Fibroblast of skin of right biceps (primary cell): ENCODE data around the gene FOSL2.

Source experiments
- DNase-seq: peaks from one replicate; pipeline ENCODE4 v3.0.0-alpha.2; 2013

FOSL2 gene

DNA sequence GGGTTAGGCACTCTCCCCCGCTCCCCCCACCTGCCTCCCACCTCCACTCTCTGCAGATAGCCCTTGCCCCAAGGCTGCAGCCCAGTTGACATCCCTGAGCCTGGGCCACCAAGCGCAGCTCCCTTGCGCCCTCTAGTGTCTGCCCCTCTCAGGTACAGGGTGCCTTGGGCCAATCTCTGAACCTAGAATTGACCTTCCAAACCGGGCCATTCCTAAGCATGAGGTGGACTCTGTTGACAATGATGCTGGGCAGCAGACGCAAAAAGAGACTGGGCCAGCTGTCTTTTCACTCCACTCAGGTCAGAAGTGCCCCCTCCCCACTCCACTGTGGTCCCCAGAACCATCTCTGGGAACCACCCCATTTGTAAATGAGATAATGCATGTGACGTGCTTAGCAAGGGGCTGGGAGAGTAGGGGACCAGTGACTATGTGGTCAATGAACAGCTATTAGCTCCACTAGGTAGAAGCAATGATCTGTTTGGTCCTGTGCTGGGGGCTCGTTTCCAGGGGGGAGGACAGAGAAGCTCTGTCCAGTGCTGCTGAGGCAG, 60.0 kb downstream of the FOSL2 start:
- DNase-seq, result peak; percentile 40

DNA sequence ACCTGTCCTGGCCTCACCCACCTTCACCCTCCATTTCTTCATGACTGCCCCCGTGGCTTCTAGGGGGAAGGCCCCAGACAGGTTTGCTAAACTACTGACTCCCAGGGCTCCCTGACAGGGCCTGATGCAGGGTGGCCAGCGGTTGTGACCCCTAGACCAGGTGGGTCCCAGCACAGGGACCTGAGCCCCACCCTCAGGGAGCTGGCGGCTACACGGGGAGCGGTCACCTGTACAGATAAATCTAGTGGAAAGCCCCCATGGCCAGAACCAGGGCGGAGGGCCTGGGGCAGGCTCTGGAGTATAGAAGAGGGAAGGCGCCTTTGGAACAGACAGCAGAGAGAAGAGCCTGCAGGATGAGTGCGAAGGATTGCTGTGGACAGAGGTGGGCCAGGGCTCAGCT, 60.7 kb downstream of the FOSL2 start:
- no peak for DNase-seq

DNA sequence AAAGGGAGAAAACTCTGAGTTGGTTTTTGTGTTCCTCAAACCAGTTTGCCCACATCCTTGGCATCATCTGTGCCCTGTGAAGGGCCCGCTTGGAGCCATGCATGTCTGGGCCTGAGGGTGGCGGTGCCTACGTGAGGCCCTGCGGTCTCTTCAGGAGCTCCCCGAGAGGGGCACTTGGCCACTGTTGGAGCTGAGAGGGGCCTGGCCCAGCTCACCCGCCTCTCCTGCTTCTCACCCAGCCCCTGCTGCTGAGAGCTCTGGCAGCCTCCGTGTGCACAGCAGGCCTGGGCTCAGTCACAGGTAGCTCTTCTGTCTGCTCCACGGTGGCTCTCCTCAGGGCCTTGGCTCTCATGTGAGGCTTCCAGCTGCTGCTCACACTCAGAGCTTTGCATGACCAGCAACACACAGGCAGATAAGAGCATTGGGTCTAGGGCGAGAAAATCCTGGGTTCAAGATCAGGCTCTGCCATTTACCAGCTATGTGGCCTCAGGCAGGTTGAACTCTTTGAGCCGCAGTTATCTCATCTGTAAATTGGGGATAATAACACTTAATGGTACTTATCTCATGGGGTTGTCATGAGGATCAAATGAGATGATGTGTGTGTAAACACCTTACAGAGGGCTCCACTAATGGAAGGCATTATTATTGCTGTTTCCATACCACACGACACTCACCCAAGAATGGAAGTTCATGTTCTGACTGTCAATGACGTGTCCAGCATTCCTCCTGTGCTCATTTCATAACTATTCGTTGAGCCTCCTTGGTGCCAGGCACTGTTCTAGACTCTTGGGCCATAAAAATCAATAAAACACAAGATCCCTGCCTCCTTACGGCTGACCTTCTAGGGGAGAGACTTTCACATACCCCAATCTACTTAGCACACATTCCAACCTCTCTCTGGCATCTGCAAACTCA, 61.6 kb downstream of the FOSL2 start:
- DNase-seq, result peak; percentile 46

DNA sequence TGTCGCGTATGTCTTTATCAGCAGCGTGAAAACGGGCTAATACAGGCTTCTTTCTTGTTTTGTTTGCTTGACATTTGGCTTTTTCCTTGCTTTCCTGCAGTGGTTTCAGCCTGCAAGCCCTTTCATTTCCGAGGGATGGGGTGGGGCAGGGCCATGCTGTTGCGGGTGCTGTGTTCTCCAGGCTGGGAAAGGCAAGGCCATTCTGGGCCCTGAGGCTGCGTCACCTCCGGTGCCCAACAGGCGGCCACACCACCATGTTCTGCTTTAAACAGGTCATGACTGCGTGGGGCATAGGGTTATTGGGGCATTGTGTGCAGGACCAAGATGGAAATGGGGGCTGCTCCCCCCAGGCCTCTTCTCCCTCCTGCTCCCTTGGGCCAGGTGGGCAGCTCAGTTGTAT, 64.6 kb downstream of the FOSL2 start:
- DNase-seq, result no peak

DNA sequence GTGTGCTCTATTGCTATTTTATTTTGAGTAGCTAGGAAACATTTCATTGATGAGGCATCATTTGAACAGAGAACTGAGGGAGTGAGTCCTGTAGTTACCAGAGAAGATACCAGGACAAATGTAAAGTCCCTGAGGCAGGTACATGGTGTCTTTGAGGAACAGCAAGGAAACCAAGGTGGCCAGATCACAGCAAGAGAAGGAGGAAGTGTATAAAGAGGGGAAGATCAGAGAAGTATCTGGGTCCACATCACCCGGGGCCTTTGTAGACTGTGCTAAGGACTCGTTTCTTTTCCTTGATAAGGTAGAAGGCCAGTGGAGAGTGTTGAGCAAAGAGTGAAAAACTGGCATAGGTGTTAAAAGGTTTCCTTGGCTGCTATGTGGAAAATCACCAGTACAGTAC, 68.4 kb downstream of the FOSL2 start:
- DNase-seq, result no peak

DNA sequence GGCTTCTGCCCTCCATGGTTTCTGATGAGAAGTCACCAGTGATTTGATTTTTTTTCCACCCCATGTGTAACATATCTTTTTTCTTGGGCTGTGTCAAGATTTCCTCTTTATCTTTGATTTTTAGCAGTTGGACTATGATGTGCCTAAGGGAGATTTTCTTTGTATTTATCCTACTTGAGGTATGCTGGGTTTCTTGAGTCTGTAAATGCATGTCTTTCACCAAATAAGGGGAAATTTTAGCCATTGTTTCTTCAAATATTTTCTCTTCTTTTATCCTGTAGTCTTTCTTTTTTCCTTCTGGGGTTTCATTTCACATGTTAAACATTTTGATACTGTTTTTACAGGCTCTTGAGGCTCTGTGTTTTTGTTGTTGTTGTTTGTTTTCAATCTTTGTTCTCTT, 69.5 kb downstream of the FOSL2 start:
- DNase-seq, result no peak

DNA sequence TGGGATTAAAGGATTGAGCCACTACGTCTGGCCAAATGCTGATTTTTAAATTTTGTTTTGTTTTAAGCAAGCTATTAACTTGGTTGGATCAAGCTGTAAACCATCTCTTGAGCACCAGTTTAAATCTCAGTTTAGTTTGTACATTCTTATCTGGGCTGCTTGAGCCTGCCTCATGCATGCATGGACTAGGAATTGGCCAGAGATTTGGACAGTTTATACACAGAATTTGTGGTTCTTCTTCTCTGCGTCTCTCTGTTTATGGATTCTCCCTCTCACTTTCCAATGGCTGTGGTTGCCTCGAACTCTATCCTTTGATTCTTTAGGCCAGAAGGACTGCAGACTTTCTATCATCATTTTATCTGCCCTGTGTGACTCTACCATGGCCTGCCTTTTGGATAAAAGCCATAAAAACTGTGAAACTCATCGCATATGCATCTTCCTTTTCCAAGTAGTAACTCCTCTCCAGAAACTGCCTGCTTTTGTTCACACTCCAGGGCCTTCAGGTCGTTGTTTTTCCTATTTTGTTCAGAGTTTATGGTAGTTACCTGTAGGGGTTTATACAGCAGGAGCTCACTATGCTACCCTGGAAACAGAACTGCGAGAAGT, 70.7 kb downstream of the FOSL2 start:
- no peak for DNase-seq

DNA sequence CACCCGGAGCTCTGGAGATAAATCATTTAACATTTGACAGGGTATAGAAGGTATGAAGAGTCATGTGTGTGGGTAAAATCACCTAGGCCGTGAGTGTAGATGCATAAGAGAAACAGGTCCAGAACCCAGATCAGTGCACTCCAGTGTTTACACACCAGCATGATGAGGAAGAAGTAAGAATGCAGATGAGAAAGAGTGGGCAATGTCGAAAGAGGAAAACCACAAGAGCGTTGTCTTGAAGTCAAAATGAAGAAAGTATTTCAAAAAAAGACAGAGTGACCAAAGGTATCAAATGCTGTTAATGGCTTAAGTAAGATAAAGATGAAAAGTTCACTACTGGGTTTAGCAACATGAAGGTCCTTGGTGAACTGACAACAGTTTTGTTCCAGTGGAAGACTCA, 71.2 kb downstream of the FOSL2 start:
- no peak for DNase-seq

DNA sequence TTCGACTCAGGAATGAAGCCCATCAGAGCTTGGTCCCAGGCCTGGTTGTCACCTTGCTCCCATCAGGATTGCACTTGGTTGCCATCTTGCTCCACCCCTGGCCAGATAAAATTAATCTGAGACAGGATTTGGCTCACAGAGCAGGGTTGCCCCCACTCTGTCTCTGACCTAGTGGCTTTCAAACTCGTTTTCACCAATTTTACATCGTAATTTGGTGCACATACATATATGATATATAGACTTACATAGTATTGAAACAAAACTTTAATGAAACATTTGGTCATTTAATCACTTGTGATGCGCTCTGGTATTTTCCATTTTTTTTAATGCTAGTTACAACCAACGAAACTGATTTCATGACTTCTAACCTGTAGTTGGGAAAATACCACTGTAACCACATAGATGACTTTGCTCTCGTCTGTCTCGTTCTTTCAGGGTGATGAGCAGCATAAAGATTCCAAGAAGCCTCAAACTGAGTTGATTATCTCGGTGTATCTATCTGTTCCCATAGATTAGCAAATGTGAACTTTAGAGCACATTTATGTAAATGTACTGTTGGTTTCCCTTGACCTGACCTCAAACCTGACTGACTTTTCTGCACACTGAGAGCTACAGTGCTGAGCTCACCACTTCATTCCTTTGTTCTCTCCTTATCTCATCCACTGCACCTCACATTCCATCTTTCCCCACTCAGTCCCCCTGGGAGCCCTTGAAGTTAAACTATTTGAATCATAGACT, 72.7 kb downstream of the FOSL2 start:
- no peak for DNase-seq
